ENCODE data around the gene ABCC8.

Gene ABCC8

GRCh38 chr11:17371614-17372013 lies 105.0 kb downstream of the ABCC8 start:
- no peak overlapping the region for H3K4me3 ChIP-seq (ENCODE audit: low read depth, low read length)
- no peak for TF ChIP-seq CTCF (IDR thresholded peaks at IDR 0.05; ENCODE audit: low read depth, low read length, missing control alignments)
- DNase-seq (ENCODE audit: low read depth): no peak

GRCh38 chr11:17369684-17370243 lies 106.9 kb downstream of the ABCC8 start:
- no peak overlapping the region for H3K4me3 ChIP-seq (ENCODE audit: low read depth, low read length)
- TF ChIP-seq CTCF (IDR thresholded peaks at IDR 0.05; ENCODE audit: low read depth, low read length, missing control alignments): no peak
- DNase-seq (ENCODE audit: low read depth): no peak

- no peak for TF ChIP-seq CTCF (IDR thresholded peaks at IDR 0.05; ENCODE audit: low read depth, low read length, missing control alignments)
- H3K4me3 ChIP-seq (ENCODE audit: low read depth, low read length): no peak overlapping the region
- no peak for DNase-seq (ENCODE audit: low read depth)
These were observed 107.6 kb downstream of the ABCC8 start for GRCh38 chr11:17369094-17369493.

- H3K4me3 ChIP-seq (ENCODE audit: low read depth, low read length): no peak overlapping the region
- no peak for DNase-seq (ENCODE audit: low read depth)
- TF ChIP-seq CTCF (IDR thresholded peaks at IDR 0.05; ENCODE audit: low read depth, low read length, missing control alignments): no peak
These were observed 108.1 kb downstream of the ABCC8 start for GRCh38 chr11:17368551-17368950.

- no peak for TF ChIP-seq CTCF (IDR thresholded peaks at IDR 0.05; ENCODE audit: low read depth, low read length, missing control alignments)
- no peak overlapping the region for H3K4me3 ChIP-seq (ENCODE audit: low read depth, low read length)
- no peak for DNase-seq (ENCODE audit: low read depth)
These were observed 110.2 kb downstream of the ABCC8 start for GRCh38 chr11:17366495-17366894.

- no peak overlapping the region for H3K4me3 ChIP-seq (ENCODE audit: low read depth, low read length)
- TF ChIP-seq CTCF (IDR thresholded peaks at IDR 0.05; ENCODE audit: low read depth, low read length, missing control alignments): peak; percentile 64
- peak; percentile 33 for DNase-seq (ENCODE audit: low read depth)
These were observed 122.0 kb downstream of the ABCC8 start for GRCh38 chr11:17354601-17354991.

GRCh38 chr11:17353821-17354600 lies 122.6 kb downstream of the ABCC8 start:
- TF ChIP-seq CTCF (IDR thresholded peaks at IDR 0.05; ENCODE audit: low read depth, low read length, missing control alignments): no peak
- DNase-seq (ENCODE audit: low read depth): no peak
- H3K4me3 ChIP-seq (ENCODE audit: low read depth, low read length): peak overlapping the region; percentile 65
